ENCODE results near the gene MAPRE2.

The MAPRE2 gene

DNA sequence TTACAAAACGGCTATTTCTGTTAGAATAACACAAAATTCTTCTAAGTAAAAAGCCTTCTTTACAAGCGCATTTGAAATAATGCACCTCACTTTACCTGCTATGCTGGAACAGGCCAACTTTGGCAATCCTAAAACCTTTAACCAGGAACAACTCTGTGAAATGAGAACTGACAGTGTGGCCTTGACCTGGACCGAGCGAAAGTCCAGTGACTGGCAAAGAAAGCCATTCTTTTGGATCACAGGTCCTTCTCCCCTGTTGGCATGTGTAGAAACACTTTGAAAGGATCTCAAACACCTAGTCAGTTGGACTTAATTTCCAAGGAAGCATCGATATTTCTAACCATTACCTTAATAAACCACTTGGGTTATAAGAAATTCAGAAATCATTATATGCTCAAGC is 21.2 kb downstream of the MAPRE2 start:
- no peak for DNase-seq (ENCODE audit: low read depth)

DNA sequence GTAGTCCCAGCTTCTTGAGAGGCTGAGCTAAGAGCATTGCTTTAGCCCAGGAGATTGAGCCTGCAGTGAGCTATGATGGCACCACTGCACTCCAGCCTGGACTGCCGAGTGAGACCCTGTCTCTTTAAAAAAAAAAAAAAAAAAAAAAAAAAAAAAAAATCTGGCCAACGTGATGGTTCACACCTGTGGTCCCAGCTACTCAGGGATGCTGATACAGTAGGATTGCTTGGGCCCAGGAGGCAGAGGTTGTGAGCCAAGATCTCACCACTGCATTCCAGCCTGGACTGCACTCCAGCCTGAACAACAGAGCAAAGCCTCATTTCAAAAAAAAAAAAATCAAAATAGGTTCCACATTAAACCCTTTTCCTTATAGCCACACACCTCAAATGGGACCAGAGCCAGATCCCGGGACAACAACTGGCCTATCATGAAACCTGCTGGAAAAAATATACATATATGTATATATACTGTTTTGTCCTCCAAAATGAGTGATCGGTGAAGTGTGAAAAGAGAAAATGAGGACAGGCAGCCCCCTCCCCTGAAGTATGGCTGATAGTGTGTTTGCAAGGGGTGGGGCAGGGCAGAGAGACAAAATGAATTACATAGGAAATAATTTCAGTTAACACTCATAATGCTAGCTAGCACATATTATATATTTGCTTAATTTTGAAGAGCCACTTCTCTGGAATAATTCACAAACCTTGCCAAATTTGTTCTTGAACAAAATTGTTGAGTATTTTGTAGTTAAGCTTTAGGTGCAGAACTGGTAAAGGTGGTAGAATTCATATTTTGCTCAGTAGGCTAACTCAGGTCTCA is 22.9 kb downstream of the MAPRE2 start:
- DNase-seq (ENCODE audit: low read depth): no peak

- no peak for DNase-seq (ENCODE audit: low read depth)
Measured at GRCh38 chr18:35067454-35067853, 26.2 kb downstream of the MAPRE2 start.

DNA sequence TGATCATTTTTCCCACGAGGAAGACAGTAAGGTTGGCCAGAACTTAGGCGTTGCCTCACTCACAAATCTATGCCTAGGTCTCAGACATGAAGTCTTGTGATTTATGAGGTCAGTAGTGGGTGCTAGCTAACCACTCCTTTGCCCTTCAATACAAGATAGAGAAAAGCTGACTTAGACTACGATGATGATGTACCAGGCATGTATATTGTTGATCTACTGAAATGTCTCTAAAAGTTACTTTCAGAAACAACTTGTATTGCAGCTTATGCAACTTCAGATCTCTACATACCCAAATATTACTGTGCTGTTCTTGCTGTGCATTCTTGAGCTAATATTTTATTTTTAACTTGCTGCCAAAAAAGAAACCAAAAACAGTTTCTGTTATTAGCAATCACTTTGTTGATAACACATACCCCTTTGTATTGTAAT is 30.6 kb downstream of the MAPRE2 start:
- no peak for DNase-seq (ENCODE audit: low read depth)

DNA sequence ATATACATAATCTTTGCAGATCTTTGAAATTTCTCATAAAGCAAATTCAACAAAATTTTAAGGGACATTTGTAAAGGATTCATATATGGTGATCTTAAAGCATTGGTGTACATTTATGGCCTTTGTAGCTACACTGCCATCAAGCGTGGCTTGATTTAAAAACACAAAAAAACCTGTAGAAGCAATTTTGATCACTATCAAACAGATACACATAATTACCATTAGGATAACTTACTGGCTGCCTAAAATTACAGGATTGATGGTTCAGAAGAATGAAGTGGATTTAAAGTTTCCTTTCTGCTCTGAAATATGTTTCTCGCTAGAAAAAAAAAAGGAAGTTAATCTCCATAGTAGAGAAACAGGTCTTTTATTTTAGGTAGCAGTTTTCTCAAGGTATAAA is 31.4 kb downstream of the MAPRE2 start:
- DNase-seq (ENCODE audit: low read depth): no peak

GRCh38 chr18:35073186-35074105 is 32.2 kb downstream of the MAPRE2 start:
- no peak for DNase-seq (ENCODE audit: low read depth)

DNA sequence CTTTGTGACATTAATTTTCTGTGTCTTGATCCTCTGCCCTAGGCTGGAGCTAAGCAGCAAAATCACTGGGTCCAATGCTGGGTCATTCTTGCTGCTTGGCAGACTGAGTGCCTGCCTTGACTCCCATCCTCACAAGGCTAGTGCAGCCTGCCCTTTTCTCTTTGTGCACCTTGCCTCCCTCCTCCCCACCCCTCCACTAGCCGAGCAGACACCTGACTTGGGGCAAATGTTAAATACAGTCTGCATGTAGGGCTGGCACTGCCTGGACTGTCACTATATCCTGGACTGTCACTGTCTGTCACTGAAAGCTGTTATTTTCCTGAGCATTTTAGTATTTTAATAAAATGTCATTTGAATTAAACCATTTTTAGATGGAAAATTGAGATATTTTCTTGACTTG is 33.4 kb downstream of the MAPRE2 start:
- DNase-seq (ENCODE audit: low read depth): no peak

DNA sequence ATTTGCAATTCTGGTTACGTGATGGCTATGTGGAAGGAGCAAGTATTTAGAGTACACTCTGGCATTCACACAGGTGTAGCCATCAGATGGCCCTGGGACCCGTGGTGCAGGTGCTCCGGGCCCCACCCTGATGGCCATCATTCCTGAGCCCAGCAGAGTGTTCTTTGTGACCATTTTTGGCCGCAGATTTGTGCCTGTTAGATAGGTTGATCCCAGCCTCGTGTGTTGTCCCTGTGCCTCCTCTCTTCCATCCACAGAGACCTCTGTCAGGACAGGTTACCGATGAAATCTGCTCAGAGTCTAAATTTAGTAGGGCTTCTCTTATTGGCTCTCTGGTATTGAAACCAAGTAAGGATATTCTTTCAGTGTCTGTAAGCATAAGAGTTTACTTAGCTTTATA is 33.9 kb downstream of the MAPRE2 start:
- no peak for DNase-seq (ENCODE audit: low read depth)

- peak; percentile 83 for DNase-seq (ENCODE audit: low read depth)
Measured at GRCh38 chr18:35076135-35076924, 35.1 kb downstream of the MAPRE2 start.

DNA sequence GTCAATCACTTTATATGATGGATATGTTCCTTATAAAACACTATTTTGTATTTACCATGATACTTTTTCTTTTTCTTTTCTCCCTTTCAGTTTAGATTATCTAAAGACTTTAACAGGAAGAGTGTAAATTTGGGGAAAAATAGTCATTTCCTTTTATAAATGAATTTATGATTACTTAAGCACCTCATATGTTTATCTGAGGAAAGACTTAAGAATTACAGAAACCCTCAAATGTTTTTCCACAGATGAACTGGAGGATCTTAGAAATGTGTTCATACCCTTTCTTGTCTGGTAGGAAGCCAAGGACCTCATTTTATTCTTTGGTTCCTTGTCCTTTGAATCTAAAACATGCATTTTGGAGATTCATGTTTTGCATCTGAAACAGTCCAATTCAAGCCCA is 36.7 kb downstream of the MAPRE2 start:
- DNase-seq (ENCODE audit: low read depth): no peak

- DNase-seq (ENCODE audit: low read depth): no peak
Measured at GRCh38 chr18:35080058-35080457, 38.8 kb downstream of the MAPRE2 start.

DNA sequence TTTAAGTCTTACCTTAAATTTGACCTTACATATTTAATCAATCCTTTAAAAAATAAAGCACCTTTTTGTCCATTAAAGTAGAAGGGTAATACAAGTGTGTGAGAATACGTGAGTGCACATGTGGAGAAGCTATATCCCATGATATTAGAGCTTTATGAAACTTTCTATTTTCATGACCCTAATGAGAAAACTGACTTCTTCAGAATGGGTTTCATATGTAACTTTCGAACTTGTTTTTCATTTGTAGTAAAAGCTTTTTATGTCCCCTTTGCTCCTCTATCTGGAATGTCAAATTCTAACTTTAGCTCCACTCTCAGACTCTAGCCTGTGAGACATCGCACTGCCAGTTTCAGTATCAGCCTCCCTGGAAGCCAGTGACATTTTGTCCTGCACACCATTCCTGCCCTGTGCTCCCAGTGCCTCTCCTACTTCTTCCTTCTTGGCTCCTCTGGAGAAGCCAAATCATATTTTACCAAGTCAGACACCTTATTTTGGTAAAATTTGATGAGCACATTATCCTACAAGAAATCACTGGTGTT is 42.0 kb downstream of the MAPRE2 start:
- DNase-seq (ENCODE audit: low read depth): no peak

DNA sequence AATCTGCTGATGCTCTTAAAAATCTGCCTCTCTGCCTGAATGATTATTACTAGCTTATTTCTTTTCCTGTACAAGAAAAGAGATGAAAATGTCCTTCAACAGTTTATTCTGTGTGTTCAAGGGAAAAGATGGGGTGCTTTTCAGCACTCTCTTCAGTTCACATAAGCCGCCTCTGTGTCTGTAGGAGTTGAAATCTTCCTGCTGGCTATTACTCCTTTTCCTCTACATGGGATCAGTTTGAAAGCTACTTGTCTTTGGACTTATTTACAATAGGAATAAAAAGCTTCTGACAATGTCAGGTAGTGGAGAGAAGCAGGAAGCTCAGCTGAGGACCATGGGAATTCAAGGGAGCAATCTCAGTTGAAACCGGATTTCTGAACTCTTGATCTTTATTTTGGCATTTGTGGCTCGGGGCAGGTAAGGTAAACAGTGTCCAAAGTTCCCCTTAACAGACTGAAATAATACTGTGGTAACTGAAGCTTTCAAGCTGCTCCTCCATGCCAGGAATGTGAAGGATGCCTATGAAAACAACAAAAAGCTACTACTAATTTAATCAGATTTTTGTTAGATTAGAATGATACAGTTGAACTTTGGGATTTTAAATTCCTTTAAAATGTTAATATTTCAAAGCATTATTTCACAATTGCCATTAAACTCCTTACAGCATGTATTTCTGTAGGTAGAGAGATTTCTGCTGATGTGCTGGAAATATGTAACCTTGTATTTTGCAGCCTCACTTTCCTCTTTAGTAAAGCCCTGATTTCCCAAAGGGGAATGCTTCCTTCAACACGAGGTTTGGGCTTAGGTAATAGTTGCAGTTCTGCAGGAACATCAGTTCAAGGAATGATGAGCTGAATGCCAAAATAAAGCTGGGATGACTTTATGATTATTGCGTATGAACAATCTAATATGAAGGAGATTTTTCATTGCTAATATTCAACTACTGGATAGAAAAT is 43.6 kb downstream of the MAPRE2 start:
- no peak for DNase-seq (ENCODE audit: low read depth)

DNA sequence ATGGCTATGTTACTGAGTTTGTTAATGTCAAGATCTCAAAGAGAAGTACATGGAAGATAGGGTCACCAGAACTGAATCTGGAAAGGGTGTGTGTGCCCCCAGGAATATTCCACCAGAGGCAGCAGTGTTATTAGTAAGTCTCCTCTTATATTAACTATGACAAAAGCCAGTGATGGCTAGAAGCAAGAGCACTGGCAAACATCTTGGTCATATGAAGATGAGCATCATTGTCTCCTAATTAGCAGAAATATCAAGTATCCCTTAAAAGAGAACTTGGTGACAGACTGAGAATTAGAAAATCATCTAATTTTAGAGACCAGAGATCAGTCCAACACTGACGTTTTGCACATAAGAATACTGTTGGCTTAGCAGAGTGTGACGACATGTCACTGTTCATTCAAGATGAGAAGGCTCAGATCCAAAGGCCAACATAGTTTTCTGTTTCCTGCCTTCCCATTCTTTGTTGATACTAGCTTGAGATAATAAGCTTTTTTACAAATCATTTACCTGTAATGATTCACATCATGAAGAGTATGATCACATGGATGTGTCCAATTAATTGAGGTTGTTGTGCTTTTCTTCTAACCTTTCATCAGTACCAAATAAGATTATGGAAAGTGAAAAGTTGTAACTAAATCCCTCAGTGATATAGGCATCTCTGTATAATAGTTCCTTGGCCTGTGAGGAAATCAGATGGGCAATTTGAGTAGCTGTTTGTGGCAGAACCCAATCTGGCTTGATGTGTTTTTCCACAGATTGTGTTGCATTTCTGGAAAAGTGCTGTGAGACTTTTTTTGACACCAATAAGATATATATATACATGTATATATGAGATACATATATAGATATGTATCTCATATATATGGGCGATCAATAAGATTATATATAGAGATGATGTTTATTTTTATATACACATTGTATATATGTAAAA is 44.5 kb downstream of the MAPRE2 start:
- DNase-seq (ENCODE audit: low read depth): no peak

DNA sequence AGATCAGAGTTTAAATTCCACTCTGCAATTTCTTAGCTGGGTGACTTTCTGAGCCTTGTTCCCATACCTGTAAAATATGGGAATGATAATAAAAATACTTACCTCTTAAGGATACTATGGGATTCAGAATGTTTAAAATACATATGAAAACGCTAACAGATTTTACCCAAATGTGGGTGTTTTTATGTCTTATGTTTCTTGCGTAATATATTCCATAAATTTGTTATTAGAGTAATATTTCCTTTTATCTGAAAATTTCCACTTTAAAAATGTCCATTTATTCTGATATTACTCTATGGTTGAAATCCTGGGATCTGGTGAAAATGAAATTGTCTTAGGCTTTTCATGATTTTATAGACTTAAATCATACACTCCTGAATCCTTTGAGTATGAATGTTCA is 45.5 kb downstream of the MAPRE2 start:
- no peak for DNase-seq (ENCODE audit: low read depth)

DNA sequence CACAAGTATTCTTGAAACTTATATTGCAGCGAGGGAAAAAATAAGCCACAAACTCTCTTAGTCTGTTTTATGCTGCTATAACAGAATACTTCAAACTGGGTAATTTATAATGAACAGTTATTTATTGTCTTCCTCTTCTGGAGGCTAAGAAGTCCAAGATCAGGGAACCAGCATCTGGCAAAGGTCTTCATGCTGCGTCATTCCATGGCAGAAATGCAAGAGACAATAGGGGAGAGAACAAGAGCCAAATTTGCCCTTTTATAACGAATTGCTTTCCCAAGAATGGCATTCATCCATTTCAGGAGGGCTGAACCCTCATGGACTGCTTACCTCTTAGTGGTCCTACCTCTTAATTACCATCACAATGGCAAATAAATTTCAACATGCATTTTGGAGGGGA is 46.5 kb downstream of the MAPRE2 start:
- no peak for DNase-seq (ENCODE audit: low read depth)

DNA sequence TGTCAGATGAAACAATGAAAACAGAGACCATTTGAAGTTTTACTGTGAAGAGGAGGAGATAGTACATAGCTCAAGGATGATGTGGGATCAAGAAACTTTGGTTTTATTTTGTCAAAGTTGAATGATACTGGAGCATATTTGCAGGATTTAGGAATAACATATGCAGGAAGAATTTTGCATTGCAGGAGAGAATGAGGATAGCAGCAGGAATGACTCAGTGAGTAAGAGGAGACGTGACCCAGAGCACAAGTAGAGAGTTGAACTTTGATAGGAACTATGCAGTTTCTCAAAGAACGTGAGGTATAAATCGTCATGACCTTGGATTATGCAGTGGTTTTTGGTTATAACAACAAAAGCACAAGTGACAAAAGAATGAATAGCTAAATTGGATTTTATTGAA is 47.7 kb downstream of the MAPRE2 start:
- DNase-seq (ENCODE audit: low read depth): no peak

GRCh38 chr18:35089382-35089781 is 48.2 kb downstream of the MAPRE2 start:
- DNase-seq (ENCODE audit: low read depth): no peak

- DNase-seq (ENCODE audit: low read depth): no peak
Measured at GRCh38 chr18:35089891-35090550, 48.8 kb downstream of the MAPRE2 start.

All from HS-27A (cell line).